T-cell (primary cell): ENCODE results near the gene SP7. TPM values are rescaled to one million over a fixed set of nuclear protein-coding genes. Genes with fewer than 3 reads are reported as not detected.

Source experiments
- ATAC-seq, 4 experiments: fragments of 200-7000 bp in 3 of 4; fragments of 150-1000 bp in 1 of 4; cut with Tn5 transposase; replicated peaks in 1 of 4; 1 replicate in 3 of 4; 2 replicates in 1 of 4; pipeline ENCODE4 v1.10.0; 2021; ENCODE audit warnings: moderate library complexity in 3 of 4, mild to moderate bottlenecking in 2 of 4, moderate number of reproducible peaks in 1 of 4
- CTCF ChIA-PET, 2 donors: fragments of 300-600 bp; sonication (Branson Sonifier 250); formaldehyde crosslinking; loops; one replicate each; lab custom pipeline; 2022; ENCODE audit warnings: antibody characterized with exemption in 2 of 2; lab: Charles Lee
- POLR2A ChIA-PET, 2 donors: fragments of 300-600 bp; sonication (Branson Sonifier 250); formaldehyde crosslinking; loops; one replicate each; lab custom pipeline; 2022; ENCODE audit warnings: antibody characterized with exemption in 2 of 2; lab: Charles Lee
- DNase-seq, 35 experiments: peaks; one replicate each; pipeline versions ENCODE4 v3.0.0 to v3.0.0-alpha.2; 2013 to 2023
- H3K27ac ChIP-seq: one replicate; pipeline ENCODE4 v1.5.1; 2013; ENCODE audit warnings: low read length
- H3K27me3 ChIP-seq, 2 experiments: replicated peaks in 1 of 2; 1 replicate in 1 of 2; 2 replicates in 1 of 2; pipeline versions ENCODE4 v1.6.1 to v1.7.0; 2013; ENCODE audit warnings: low read length in 1 of 2, mixed read lengths in 1 of 2; ENCODE audit not compliant: control insufficient read depth in 2 of 2, insufficient read depth in 2 of 2; ENCODE audit errors: extremely low read depth in 1 of 2
- H3K36me3 ChIP-seq, 2 donors: 1 replicate in 1 of 2; 2 replicates in 1 of 2; pipeline versions ENCODE4 v1.6.1 to v1.7.0; 2013; ENCODE audit warnings: low read length in 1 of 2; ENCODE audit not compliant: control insufficient read depth in 2 of 2, insufficient read depth in 1 of 2; ENCODE audit errors: extremely low read depth in 1 of 2
- H3K4me1 ChIP-seq, 2 experiments: 1 replicate in 1 of 2; 2 replicates in 1 of 2; pipeline versions ENCODE4 v1.6.1 to v1.7.0; 2013; ENCODE audit warnings: low read length in 2 of 2, mixed read lengths in 1 of 2; ENCODE audit not compliant: insufficient read depth in 2 of 2, control insufficient read depth in 1 of 2; ENCODE audit errors: extremely low read depth in 1 of 2
- H3K4me3 ChIP-seq, 2 donors: 1 replicate in 1 of 2; 2 replicates in 1 of 2; pipeline versions ENCODE4 v1.5.1 to v1.7.0; 2013; ENCODE audit warnings: mild to moderate bottlenecking in 2 of 2, low read length in 1 of 2, moderate library complexity in 1 of 2; ENCODE audit not compliant: control insufficient read depth in 1 of 2; ENCODE audit errors: extremely low read depth in 1 of 2
- H3K9me3 ChIP-seq: 2 replicates; pipeline ENCODE4 v1.7.0; 2013
- H3K27ac Mint-ChIP-seq, 2 donors: one replicate each; pipeline ENCODE4 v1.8.0; 2020 to 2021; ENCODE audit warnings: mild to moderate bottlenecking in 2 of 2, mixed read lengths in 2 of 2
- H3K27me3 Mint-ChIP-seq, 2 donors: one replicate each; pipeline ENCODE4 v1.8.0; 2021 to 2022; ENCODE audit warnings: mixed read lengths in 2 of 2
- H3K36me3 Mint-ChIP-seq: one replicate; pipeline ENCODE4 v1.8.0; 2021; ENCODE audit warnings: mixed read lengths
- H3K4me1 Mint-ChIP-seq, 3 donors: one replicate each; pipeline ENCODE4 v1.8.0; 2020 to 2022; ENCODE audit warnings: mixed read lengths in 3 of 3, mild to moderate bottlenecking in 1 of 3
- H3K4me3 Mint-ChIP-seq, 3 donors: one replicate each; pipeline ENCODE4 v1.8.0; 2020 to 2022; ENCODE audit warnings: mild to moderate bottlenecking in 3 of 3, mixed read lengths in 3 of 3, moderate library complexity in 3 of 3
- H3K9me3 Mint-ChIP-seq, 3 donors: one replicate each; pipeline ENCODE4 v1.8.0; 2020 to 2022; ENCODE audit warnings: mixed read lengths in 3 of 3
- WGBS: methylation state at CpG from one replicate; pipeline ENCODE4 v1.1.5; 2013; ENCODE audit warnings: missing lambda C conversion rate; ENCODE audit not compliant: insufficient coverage; 5-methylcytosine and 5-hydroxymethylcytosine counted together
- total RNA-seq, 35 experiments: library from RNA in 6 of 35; stranded (reverse) in 6 of 35; fragments of 120-200 nt in 1 of 35; gene quantifications; one replicate each; pipeline versions ENCODE4 v1.2.1 to v1.2.4 and lab custom pipeline; 2013 to 2026

SP7 gene
- total RNA-seq, 5 donors from 2014 or later (not counting 1 experiment from before 2014, with no cell fraction given) = 0.12 TPM; not detected in 4

- POLR2A ChIA-PET = interaction anchor here in 1 of 2 donors (0.9 kb wide), 1 partner anchor 94 kb away, joined by 7 read pairs; no protein-coding TSS in a partner anchor
- peak overlapping the region; percentile 88 to 93 (median 90) for H3K4me3 Mint-ChIP-seq
- peaks cover 0 to 5% of the 10 kb centered on the region in 2 donors for H3K27me3 Mint-ChIP-seq
- Histone ChIP-seq H3K4me3 (peak overlapping the region; percentile 66 to 71), H3K27ac (peak overlapping the region; percentile 81), H3K4me1 (peaks cover 23 to 53% of the 10 kb centered on the region in 2 experiments), H3K27me3 (peaks cover 0 to 14% of the 10 kb centered on the region in 2 experiments), H3K9me3 (no peaks in the 10 kb centered on the region), H3K36me3 (peaks cover 0 to 6% of the 10 kb centered on the region in 2 donors)
- no peaks in the 10 kb centered on the region for H3K9me3 Mint-ChIP-seq
- H3K4me1 Mint-ChIP-seq = peaks cover 37 to 45% (median 42%) of the 10 kb centered on the region in 3 donors
- peak overlapping the region; percentile 96 to 98 for H3K27ac Mint-ChIP-seq
- WGBS = 0% methylated on average over 7 of the region's 28 CpGs
- CTCF ChIA-PET = interaction anchor here (0.7 to 3.5 kb wide), 17 partner anchors 11 to 185 kb away, joined by 3 to 26 read pairs (median 4); partner anchors contain the start of genes PFDN5 (in 2 of the 2), CSAD (in 1 of the 2), ESPL1 (in 1 of the 2) and MYG1 (in 1 of the 2)
- ATAC-seq (peak; percentile 44 to 52 (median 48)), DNase-seq (peak in 33 of 35 experiments; percentile 20 to 71 (median 46))
- H3K36me3 Mint-ChIP-seq = no peaks in the 10 kb centered on the region
Observed at GRCh38 chr12:53324113-53324778, 11.9 kb downstream of the SP7 start.

GRCh38 chr12:53320352-53321195 lies 15.6 kb downstream of the SP7 start:
- Histone ChIP-seq H3K4me1 (peaks cover 23 to 45% of the 10 kb centered on the region in 2 experiments), H3K9me3 (no peaks in the 10 kb centered on the region), H3K27ac (peak overlapping the region; percentile 66), H3K36me3 (peaks cover 0 to 23% of the 10 kb centered on the region in 2 donors), H3K27me3 (no peaks in the 10 kb centered on the region), H3K4me3 (peak overlapping the region; percentile 80 to 95)
- ATAC-seq (no peak), DNase-seq (no peak)
- peaks cover 12% of the 10 kb centered on the region for H3K36me3 Mint-ChIP-seq
- ChIA-PET POLR2A (interaction anchor here in 1 of 2 donors (0.6 to 2.2 kb wide), 7 partner anchors 22 to 254 kb away, joined by 3 to 9 read pairs (median 3); partner anchors contain the start of genes MYG1, PFDN5, PRR13 and TARBP2), CTCF (interaction anchor here (0.5 to 4.1 kb wide), 54 partner anchors 7 to 1090 kb away, joined by 3 to 53 read pairs (median 4); partner anchors contain the start of genes PFDN5 (in 2 of the 2), ATF7 (in 1 of the 2), CSAD (in 1 of the 2) and EIF4B (in 1 of the 2))
- WGBS = 7% methylated on average over 4 of the region's 10 CpGs
- H3K4me3 Mint-ChIP-seq = peak overlapping the region; percentile 95 to 97 (median 96)
- H3K27ac Mint-ChIP-seq = peak overlapping the region; percentile 97 to 98
- no peaks in the 10 kb centered on the region for H3K27me3 Mint-ChIP-seq
- H3K4me1 Mint-ChIP-seq = peaks cover 40 to 47% (median 40%) of the 10 kb centered on the region in 3 donors
- no peaks in the 10 kb centered on the region for H3K9me3 Mint-ChIP-seq

- 20% methylated on average over 1 of the region's 3 CpGs for WGBS
- Histone ChIP-seq H3K27ac (no peak overlapping the region), H3K27me3 (no peaks in the 10 kb centered on the region), H3K36me3 (peaks cover 6 to 51% of the 10 kb centered on the region in 2 donors), H3K9me3 (no peaks in the 10 kb centered on the region), H3K4me3 (no peak overlapping the region), H3K4me1 (no peaks in the 10 kb centered on the region)
- DNase-seq (no peak), ATAC-seq (no peak)
- H3K4me1 Mint-ChIP-seq = peaks cover 5 to 13% (median 8%) of the 10 kb centered on the region in 3 donors
- no peaks in the 10 kb centered on the region for H3K27me3 Mint-ChIP-seq
- H3K9me3 Mint-ChIP-seq = no peaks in the 10 kb centered on the region
- CTCF ChIA-PET = interaction anchor here in 1 of 2 donors (1.0 kb wide), 1 partner anchor 10 kb away, joined by 3 read pairs; no protein-coding TSS in a partner anchor
- no peak overlapping the region for H3K27ac Mint-ChIP-seq
- no peak overlapping the region for H3K4me3 Mint-ChIP-seq
- peaks cover 36% of the 10 kb centered on the region for H3K36me3 Mint-ChIP-seq
- POLR2A ChIA-PET = interaction anchor here in 1 of 2 donors (0.6 kb wide), 1 partner anchor 17 kb away, joined by 3 read pairs; no protein-coding TSS in a partner anchor
Observed at GRCh38 chr12:53313996-53314395, 22.2 kb downstream of the SP7 start.

- ChIA-PET POLR2A (interaction anchor here (0.5 to 0.6 kb wide), 2 partner anchors 10 to 110 kb away, joined by 4 to 9 read pairs; no protein-coding TSS in a partner anchor), CTCF (interaction anchor here in 1 of 2 donors (0.6 kb wide), 2 partner anchors 10 to 13 kb away, joined by 3 to 4 read pairs; partner anchors contain the start of gene AAAS)
- Mint-ChIP-seq H3K36me3 (peaks cover 43% of the 10 kb centered on the region), H3K27ac (peak overlapping the region in 1 of 2 donors; percentile 7), H3K4me1 (peaks cover 0 to 2% (median 2%) of the 10 kb centered on the region in 3 donors), H3K9me3 (no peaks in the 10 kb centered on the region), H3K4me3 (no peak overlapping the region), H3K27me3 (no peaks in the 10 kb centered on the region)
- H3K27me3 ChIP-seq = no peaks in the 10 kb centered on the region
- H3K4me1 ChIP-seq = no peaks in the 10 kb centered on the region
- H3K36me3 ChIP-seq = peaks cover 13 to 63% of the 10 kb centered on the region in 2 donors
- no peak overlapping the region for H3K27ac ChIP-seq
- 83% methylated on average over 3 of the region's 4 CpGs for WGBS
- H3K9me3 ChIP-seq = no peaks in the 10 kb centered on the region
- no peak for DNase-seq
- H3K4me3 ChIP-seq = no peak overlapping the region
- ATAC-seq = no peak
Observed at GRCh38 chr12:53308276-53308675, 27.9 kb downstream of the SP7 start.

GRCh38 chr12:53306826-53307225 lies 29.3 kb downstream of the SP7 start:
- no peak overlapping the region for H3K4me3 Mint-ChIP-seq
- Histone ChIP-seq H3K27me3 (no peaks in the 10 kb centered on the region), H3K4me1 (peaks cover 0 to 11% of the 10 kb centered on the region in 2 experiments), H3K9me3 (no peaks in the 10 kb centered on the region), H3K27ac (no peak overlapping the region), H3K4me3 (no peak overlapping the region), H3K36me3 (peaks cover 18 to 75% of the 10 kb centered on the region in 2 donors)
- H3K27me3 Mint-ChIP-seq = no peaks in the 10 kb centered on the region
- no peak overlapping the region for H3K27ac Mint-ChIP-seq
- CTCF ChIA-PET = no interaction called here
- no peaks in the 10 kb centered on the region for H3K9me3 Mint-ChIP-seq
- POLR2A ChIA-PET = no interaction called here
- WGBS = 95% methylated on average over 4 of the region's 10 CpGs
- peaks cover 12 to 16% (median 14%) of the 10 kb centered on the region in 3 donors for H3K4me1 Mint-ChIP-seq
- no peak for DNase-seq
- no peak for ATAC-seq
- peaks cover 52% of the 10 kb centered on the region for H3K36me3 Mint-ChIP-seq
